GM18498 (cell line): ENCODE results near the gene ABCF2.

Experiments used
- ATAC-seq: cut with Tn5 transposase; IDR thresholded peaks from one replicate; pipeline ENCODE4 v1.9.1; 2021; ENCODE audit warnings: mild to moderate bottlenecking, moderate library complexity; ENCODE audit not compliant: unreplicated experiment

ABCF2 gene

GRCh38 chr7:151242159-151243044 lies 15.4 kb upstream of the ABCF2 start:
- ATAC-seq = no peak

GRCh38 chr7:151241755-151242096 lies 14.7 kb upstream of the ABCF2 start:
- no peak for ATAC-seq

DNA sequence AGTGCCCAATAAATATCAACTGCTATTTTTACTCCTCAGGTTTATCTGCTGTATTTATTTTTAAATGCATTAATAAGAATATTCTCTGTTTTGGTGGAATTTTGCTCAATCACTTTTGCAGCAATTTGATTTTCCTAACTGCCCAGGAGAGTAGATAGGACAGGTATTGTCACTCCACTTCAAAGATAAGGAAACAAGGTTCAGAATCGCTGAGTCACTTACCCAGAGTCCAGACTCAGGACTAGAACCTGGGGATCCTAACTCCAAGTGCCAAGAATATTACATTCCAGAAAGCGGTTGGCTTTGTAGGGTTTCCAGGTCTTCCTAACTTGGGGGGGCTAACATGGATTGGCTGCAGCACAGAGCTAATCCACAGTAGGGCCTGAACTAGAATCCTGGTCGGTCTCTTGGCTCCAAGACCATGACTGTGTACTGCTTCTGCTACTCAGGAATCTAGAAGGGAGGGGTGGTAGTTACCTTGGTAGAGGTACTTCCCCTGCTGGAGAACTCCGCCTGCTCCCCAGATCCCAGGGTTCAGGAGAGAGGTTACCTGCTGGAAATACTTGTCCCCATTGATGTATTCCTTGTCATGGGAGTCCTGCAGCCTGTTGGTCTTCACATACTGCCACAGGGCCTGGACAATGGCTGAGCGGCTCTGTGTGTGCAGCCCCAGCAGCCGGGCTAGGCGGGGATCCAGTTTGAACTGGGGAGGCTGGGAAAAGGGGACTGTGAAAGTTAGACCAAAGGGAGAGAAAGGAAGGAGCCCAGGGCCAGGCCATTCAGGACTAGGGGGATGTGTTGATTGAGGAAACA lies 14.1 kb upstream of the ABCF2 start:
- no peak for ATAC-seq

DNA sequence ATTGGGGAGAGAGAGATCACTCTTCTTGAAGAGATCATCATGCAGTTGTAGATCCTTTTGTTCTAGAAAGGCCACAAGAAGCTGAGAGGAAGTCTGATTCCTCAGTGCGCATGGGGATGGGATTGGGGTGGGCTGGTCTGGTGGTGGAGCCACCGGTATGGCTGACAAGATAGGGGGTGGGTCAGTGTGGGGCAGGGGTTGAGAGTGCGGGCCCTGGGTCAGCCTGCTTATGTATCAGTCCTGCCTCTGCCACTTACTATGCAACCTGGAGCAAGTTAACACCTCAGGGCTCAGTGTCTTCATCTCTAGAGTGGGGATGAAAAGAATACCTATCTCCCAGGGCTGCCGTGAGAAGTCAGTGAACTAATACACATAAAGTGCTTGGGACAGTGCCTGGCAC lies 13.5 kb upstream of the ABCF2 start:
- no peak for ATAC-seq

GRCh38 chr7:151239837-151240459 lies 12.9 kb upstream of the ABCF2 start:
- ATAC-seq = no peak

DNA sequence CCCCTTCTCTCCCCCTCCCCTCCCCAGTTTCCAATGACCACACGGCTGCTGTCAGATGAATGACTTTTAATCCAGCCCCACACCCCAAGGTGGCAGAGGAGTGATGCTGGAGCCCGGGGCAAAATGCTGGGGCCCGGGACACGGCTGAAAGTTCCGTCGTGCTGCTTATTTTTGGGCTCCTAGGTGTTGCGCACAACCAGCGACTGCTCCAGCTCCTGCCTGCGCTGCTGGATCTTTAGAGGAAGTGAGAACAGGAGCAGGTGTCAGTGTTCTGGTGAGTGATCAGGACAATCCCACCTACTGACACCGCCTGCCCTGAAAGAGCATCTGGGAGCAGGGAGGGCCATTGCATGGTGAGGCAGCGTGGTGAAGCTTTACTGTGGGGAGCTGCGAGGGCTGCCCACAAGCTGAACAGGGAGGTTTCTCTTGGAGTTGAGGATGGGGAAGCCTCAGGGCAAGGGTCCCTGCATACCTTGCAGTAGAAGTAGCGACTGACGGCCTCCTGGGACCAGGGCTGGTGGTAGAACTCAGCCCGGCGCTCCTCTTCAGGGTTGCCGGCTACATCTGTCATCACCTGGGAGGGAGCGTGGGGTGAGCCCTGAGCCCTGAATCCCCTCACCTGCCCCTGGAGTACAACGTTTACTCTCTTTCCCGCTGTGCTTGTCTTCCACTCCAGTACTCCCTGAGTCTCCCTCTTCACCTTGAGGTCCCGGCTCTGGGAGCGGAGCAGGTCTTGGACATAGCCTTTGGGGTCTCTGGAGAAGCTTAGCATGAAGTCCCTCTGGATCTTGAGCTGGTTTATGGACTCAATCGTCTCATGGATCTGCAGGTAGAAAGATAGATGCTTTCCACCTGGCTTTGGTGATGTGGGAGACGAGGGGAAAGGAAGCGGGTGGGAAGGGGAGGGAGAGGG lies 12.2 kb upstream of the ABCF2 start:
- no peak for ATAC-seq

- no peak for ATAC-seq
These were observed 11.3 kb upstream of the ABCF2 start for GRCh38 chr7:151238190-151238810.

DNA sequence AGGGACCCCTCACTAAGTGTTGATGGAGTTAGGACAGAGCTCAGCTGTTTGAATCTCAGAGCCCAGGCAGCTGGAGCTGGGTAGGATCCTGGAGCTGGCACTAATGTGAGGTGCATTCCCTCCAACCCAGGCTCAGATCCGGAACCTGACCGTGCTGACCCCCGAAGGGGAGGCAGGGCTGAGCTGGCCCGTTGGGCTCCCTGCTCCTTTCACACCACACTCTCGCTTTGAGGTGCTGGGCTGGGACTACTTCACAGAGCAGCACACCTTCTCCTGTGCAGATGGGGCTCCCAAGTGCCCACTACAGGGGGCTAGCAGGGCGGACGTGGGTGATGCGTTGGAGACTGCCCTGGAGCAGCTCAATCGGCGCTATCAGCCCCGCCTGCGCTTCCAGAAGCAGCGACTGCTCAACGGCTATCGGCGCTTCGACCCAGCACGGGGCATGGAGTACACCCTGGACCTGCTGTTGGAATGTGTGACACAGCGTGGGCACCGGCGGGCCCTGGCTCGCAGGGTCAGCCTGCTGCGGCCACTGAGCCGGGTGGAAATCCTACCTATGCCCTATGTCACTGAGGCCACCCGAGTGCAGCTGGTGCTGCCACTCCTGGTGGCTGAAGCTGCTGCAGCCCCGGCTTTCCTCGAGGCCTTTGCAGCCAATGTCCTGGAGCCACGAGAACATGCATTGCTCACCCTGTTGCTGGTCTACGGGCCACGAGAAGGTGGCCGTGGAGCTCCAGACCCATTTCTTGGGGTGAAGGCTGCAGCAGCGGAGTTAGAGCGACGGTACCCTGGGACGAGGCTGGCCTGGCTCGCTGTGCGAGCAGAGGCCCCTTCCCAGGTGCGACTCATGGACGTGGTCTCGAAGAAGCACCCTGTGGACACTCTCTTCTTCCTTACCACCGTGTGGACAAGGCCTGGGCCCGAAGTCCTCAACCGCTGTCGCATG lies 10.5 kb upstream of the ABCF2 start:
- ATAC-seq = no peak

- ATAC-seq = no peak
These were observed 9.4 kb upstream of the ABCF2 start for GRCh38 chr7:151236406-151236805.

GRCh38 chr7:151235091-151235787 lies 8.2 kb upstream of the ABCF2 start:
- no peak for ATAC-seq

DNA sequence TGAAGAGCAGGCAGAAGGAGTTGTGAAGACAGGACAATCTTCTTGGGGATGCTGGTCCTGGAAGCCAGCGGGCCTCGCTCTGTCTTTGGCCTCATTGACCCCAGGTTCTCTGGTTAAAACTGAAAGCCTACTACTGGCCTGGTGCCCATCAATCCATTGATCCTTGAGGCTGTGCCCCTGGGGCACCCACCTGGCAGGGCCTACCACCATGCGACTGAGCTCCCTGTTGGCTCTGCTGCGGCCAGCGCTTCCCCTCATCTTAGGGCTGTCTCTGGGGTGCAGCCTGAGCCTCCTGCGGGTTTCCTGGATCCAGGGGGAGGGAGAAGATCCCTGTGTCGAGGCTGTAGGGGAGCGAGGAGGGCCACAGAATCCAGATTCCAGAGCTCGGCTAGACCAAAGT lies 6.8 kb upstream of the ABCF2 start:
- ATAC-seq = no peak

GRCh38 chr7:151232917-151233701 lies 6.1 kb upstream of the ABCF2 start:
- peak; percentile 43 for ATAC-seq

DNA sequence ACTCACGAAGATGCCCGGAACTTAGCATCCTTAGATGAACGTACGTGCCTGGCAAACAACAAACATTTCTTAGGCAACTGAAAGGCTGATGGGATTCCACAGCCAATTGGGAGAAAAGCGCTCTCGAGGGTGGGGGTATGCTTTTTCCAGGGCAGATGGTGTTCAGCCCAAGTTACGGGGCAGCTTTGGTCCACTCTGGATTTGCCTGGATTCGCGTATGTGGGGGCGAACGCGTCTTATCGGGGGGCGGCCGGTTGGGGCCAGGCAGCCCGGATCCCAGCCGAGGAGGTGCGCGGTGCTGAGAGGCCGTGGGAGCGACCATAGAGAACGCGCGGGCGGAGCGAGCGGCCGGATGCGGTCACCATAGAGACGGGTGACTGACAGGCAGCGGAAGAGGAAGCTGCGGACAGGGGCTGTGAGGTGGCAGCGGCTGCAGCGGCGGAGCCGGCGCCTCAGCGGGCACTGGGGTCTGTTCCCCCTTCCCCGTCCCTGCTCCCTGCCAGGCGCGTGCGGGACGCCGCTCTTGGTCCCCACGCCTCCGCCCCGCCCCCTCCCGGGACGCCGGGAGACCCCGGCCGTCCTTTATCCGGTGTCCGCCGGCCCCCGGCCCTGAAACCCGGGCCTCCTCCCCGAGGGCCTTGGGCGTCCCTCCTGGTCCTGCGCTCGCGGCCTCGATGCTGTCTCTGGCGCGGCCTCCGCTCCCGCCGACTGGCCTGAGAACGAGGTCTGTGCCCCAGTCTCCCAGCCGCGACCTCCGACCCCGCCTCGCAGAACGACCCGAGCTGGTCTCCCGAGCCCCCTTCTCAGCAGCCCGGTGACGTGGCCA lies 5.3 kb upstream of the ABCF2 start, which contains the start of gene CHPF2:
Gene CHPF2 (plus strand): TSS at position 393 of the 826 bp plus-strand sequence. CDS start 1,529 bp downstream, outside the sequence.
- ATAC-seq = peak; percentile 96

- ATAC-seq = no peak
These were observed 4.1 kb upstream of the ABCF2 start for GRCh38 chr7:151231080-151231479.

GRCh38 chr7:151229249-151229648 lies 2.2 kb upstream of the ABCF2 start:
- no peak for ATAC-seq

GRCh38 chr7:151228024-151228866 lies 1.2 kb upstream of the ABCF2 start:
- no peak for ATAC-seq
